Amniotic stem cell (primary cell): Measurements from ENCODE around the gene HMBS.
"Not testable (repeated sequence)": the region's sequence is repeated elsewhere in the genome, so short reads cannot be mapped to it uniquely, and the experiment has no call there.

ENCODE experiments used
- DNase-seq: peaks from one replicate; lab custom pipeline; 2025; lab: John Stamatoyannopoulos, UW

HMBS gene

GRCh38 chr11:119084663-119085436 lies at the start of gene HMBS:
Gene HMBS, plus strand, starts transcription at chr11:119084881. Its CDS starts 153 bp downstream, at chr11:119085034.
- peak; percentile 89 for DNase-seq

GRCh38 chr11:119038884-119039283 lies 45.8 kb upstream of the HMBS start:
- DNase-seq: no peak

DNA sequence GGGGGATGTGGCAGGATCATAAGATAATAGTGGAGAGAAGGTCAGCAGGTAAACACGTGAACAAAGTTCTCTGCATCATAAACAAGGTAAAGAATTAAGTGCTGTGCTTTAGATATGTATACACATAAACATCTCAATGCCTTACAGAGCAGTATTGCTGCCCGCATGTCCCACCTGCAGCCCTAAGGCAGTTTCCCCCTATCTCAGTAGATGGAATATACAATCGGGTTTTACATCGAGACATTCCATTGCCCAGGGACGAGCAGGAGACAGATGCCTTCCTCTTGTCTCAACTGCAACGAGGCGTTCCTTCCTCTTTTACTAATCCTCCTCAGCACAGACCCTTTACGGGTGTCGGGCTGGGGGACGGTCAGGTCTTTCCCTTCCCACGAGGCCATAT lies 45.2 kb upstream of the HMBS start:
- DNase-seq: not testable (repeated sequence)

- DNase-seq: no peak
Observed at GRCh38 chr11:119041821-119042514, 42.7 kb upstream of the HMBS start.

DNA sequence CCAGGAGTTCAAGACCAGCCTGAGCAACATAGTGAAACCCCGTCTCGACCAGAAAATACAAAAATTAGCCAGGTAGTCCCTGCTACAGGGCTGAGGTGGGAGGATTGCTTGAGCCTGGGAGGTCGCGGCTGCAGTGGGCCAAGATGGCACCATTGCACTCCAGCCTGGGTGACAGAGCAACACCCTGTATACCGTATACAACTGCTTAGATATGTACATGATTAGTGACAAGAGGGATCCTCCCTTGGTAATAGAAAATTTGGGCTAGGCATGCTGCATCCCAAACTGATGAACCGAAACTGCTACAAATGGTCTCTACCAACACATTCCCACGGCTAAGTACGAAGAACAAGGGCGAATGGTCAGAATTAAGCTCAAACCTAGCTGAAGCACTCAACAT lies 41.8 kb upstream of the HMBS start:
- no peak for DNase-seq

DNA sequence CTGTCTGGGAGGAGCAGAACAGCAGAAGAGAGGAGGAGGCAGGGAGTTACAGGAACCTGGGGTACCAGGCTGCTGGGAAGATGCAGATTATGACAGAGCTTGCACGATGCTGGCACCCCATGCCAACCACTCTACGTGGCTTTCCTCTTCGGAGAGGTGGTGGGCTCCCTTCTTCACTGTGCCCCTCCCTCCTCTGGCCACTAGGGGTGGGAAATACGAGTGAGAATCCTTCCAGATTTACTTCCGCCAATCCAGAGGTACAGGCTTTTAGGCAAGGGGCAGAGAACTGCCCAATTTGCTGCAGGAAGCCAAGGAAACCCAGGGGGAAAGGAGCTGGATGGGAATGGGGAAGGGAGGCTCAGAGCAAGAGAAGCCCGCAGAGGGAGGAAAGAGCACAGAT lies 40.0 kb upstream of the HMBS start:
- DNase-seq: no peak

GRCh38 chr11:119046489-119046888 lies 38.2 kb upstream of the HMBS start:
- DNase-seq: no peak

GRCh38 chr11:119047205-119047604 lies 37.5 kb upstream of the HMBS start:
- no peak for DNase-seq

- DNase-seq: no peak
Observed at GRCh38 chr11:119048644-119049043, 36.0 kb upstream of the HMBS start.

DNA sequence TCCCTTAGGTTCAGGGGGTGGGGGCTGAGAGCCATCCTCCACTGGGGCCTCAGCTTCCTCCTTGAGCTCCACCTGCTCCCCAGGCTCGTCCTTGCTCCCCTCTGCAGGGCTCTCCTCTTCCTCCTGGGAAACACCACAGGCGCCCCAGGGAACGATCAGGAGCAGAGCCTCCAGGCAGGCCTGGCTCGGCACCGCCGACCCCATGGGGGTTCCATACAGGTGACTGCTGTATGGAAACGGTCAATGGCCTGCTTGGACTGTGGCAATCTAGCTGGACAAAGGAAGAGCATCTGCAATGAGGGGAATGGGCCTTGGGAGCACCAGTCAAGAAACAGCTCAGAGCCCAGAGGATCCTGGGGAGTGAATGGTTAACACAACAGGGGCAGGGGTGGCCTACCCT lies 35.6 kb upstream of the HMBS start:
- DNase-seq: no peak

DNA sequence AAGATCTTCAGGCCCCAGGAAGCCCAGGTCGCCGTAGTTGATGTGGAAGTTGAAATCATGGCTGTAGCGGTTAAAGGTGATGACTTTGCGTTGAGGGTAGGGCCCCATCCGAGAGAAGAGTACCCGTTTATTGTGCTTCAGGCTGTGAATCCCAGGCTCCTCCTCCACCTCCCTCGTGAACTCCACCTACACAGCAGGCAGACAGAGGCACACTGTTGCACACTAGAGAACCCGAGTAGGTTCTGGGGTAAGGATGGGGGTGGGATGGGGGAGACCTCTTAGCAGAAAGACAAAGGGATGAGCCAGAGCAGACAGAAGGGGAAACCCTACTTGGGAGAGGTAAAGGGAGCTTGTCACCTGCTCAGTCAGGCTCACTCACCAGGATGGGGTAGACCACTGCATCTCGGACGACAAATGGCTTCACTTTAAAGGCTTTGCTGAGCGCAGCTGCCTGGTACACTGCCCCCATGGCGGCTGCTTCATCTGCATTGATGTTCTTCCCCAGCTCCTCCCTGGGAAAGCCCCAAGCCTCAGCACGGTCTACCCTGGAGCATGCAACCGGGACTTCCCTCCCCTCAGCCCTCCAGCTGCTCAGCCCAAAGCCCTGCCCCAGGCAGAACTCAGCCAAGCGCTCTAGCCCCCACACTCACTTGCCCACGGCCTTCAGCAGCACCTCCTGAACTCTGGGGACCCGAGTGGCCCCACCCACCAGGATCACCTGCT lies 33.1 kb upstream of the HMBS start:
- no peak for DNase-seq

DNA sequence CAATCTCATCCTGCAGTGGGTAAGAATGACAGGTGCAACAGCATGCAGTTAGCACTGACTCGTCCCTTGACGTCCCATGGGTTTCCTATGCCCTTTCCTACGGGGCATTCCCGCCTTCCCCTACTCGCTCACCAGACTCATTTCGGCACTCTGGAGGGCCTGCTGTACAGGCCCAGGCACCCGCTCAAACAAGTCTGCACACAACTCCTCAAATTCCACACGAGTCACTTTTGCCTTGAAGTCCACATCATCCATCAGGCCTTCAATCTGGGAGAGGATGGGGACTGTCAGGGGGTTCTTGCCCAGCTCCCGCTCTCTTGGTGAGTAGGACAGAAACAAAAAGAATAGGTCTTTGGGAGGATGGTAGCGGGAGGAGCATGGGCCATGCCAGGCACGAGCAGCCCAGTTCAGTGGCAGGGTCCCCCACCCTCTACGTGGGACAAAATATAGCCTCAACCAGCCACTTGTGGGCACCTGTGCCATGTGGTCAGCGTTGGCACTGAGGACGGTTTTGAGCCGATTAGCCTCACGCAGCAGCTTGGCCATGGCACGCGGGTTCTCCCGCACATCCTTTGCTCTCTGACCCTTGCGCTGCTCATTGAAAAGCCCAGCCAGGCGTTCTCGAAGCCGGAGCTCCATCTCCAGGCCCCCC lies 32.4 kb upstream of the HMBS start:
- no peak for DNase-seq

DNA sequence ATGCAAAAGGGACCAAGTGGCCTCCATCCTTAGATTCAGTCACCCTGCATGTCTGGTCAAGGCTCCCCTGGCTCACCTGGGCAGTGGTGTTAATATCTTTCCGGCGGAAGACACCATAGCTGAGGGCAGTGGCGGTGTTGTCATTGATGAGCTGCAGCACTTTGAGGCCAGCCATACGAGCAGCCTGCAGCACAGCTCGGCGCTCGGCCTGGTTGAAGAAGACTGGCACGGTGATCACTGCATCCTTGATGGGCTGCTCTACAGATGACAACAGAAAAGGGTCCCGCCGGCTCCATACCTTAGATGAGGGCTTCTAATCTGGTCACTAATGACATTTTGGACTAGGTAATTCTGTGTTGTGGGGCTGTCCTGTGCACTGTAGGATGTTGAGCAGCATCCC lies 30.3 kb upstream of the HMBS start:
- no peak for DNase-seq

DNA sequence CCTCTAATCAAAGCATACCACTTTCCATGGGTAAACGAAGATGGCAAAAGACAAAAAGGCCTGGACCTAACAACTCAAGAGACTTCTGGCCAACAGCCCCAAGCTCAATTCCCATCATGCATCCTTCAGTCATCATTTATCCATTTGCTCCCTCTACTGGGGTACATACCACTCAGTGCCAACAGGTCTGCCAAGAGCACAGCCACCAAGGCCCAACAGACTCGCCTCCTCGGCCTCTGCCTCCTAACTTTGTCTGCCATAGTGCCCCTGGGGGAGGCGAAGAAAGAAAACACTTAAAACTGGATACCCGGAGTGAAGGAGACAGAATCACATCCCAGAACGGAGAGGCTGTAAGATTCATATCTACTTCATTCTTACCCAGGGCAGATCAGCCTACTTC lies 28.8 kb upstream of the HMBS start:
- no peak for DNase-seq

- DNase-seq: no peak
Observed at GRCh38 chr11:119056421-119056999, 28.2 kb upstream of the HMBS start.

- DNase-seq: peak; percentile 99
Observed at GRCh38 chr11:119057000-119057769, 27.5 kb upstream of the HMBS start, which contains the start of gene HYOU1. Gene HYOU1, minus strand, starts transcription at chr11:119057205. Its CDS starts 1,045 bp downstream, at chr11:119056160.

GRCh38 chr11:119059128-119059527 lies 25.6 kb upstream of the HMBS start:
- DNase-seq: not testable (repeated sequence)

DNA sequence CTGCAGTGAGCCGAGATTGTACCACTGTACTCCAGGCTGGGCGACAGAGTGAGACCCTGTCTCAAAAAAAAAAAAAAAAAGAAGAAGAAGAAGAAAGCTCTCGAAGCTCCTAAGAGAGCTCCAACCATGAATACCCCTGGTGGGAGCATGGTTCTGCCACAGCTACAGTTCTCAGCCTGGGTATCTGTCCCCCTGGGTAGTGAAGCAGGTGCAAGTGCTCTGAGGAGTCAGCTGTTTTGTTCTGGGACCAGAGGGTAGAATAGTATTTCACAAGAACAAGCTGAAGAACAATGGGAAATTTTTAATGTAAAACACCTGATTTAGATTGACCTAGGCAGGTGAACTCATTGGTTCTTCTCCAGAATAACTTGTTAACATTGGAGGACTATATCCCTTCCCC lies 23.4 kb upstream of the HMBS start:
- DNase-seq: no peak

DNA sequence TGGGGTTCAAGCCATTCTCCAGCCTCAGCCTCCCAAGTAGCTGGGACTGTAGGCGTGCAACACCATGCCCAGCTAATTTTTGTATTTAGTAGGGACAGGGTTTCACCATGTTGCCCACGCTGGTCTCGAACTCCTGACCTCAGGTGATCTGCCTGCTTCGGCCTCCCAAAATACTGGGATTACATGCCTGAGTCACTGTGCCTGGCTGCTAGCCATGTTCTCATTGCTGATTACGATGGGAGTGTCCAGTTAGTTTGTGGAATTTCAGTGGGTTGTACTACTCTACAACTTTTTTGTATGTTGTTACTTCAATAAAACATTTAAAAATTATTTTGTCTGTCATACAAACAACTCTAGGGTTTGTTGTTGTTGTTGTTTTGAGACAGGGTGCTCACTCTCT lies 21.9 kb upstream of the HMBS start:
- no peak for DNase-seq

- no peak for DNase-seq
Observed at GRCh38 chr11:119065369-119065768, 19.3 kb upstream of the HMBS start.
